ENCODE data around the gene GTF2F1.
"Not testable (repeated sequence)": the region's sequence is repeated elsewhere in the genome, so short reads cannot be mapped to it uniquely, and the experiment has no call there.

Gene GTF2F1

GRCh38 chr19:6416658-6417405 is 23.9 kb upstream of the GTF2F1 start:
- DNase-seq = no peak

- DNase-seq = no peak
Observed at GRCh38 chr19:6415591-6416190, 22.7 kb upstream of the GTF2F1 start.

- no peak for DNase-seq
Observed at GRCh38 chr19:6414793-6415590, 22.0 kb upstream of the GTF2F1 start.

- no peak for DNase-seq
Observed at GRCh38 chr19:6413721-6414643, 21.0 kb upstream of the GTF2F1 start.

- no peak for DNase-seq
Observed at GRCh38 chr19:6413291-6413690, 20.3 kb upstream of the GTF2F1 start.

GRCh38 chr19:6412447-6413091 is 19.6 kb upstream of the GTF2F1 start:
- DNase-seq = no peak

- DNase-seq = no peak
Observed at GRCh38 chr19:6412061-6412446, 19.1 kb upstream of the GTF2F1 start.

GRCh38 chr19:6409346-6409745 is 16.4 kb upstream of the GTF2F1 start:
- DNase-seq = no peak

- DNase-seq = no peak
Observed at GRCh38 chr19:6406401-6406800, 13.4 kb upstream of the GTF2F1 start.

- DNase-seq = no peak
Observed at GRCh38 chr19:6402837-6403608, 10.1 kb upstream of the GTF2F1 start.

GRCh38 chr19:6402058-6402457 is 9.1 kb upstream of the GTF2F1 start:
- no peak for DNase-seq

GRCh38 chr19:6400062-6400944 is 7.3 kb upstream of the GTF2F1 start:
- DNase-seq = not testable (repeated sequence)

GRCh38 chr19:6396305-6396704 is 3.3 kb upstream of the GTF2F1 start:
- DNase-seq = no peak

- no peak for DNase-seq
Observed at GRCh38 chr19:6394831-6395230, 1.9 kb upstream of the GTF2F1 start.

GRCh38 chr19:6393983-6394412 is 1.0 kb upstream of the GTF2F1 start:
- DNase-seq = no peak

GRCh38 chr19:6392221-6393073 is 517 bp downstream of the GTF2F1 start:
- DNase-seq = no peak

- DNase-seq = no peak
Observed at GRCh38 chr19:6387372-6387771, 5.6 kb downstream of the GTF2F1 start.

GRCh38 chr19:6384381-6384780 is 8.6 kb downstream of the GTF2F1 start:
- DNase-seq = no peak

- no peak for DNase-seq
Observed at GRCh38 chr19:6383188-6383587, 9.8 kb downstream of the GTF2F1 start.
